Measurements from ENCODE around the gene SCGB3A1.

SCGB3A1 gene

DNA sequence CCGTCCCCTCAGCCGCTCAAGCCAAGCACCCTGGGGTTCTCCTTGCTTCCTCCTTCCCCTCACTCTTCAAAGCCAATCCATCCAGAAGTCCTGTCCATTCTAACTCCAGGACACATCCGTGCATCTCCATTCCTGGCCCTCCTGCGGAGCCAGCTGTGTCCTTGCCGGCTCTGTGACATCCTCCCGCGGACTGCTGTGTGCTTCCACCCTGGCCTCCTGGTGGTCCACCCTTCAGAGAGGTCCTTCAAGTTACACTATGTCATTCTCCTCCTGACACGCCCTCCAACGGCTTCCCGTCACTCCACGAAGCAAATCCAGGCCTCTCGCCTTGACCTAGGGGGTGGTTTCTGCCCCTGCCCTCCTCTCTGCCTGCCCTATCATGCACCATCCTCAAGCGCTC is 13.0 kb upstream of the SCGB3A1 start:
- no peak for DNase-seq (ENCODE audit: low read depth)

DNA sequence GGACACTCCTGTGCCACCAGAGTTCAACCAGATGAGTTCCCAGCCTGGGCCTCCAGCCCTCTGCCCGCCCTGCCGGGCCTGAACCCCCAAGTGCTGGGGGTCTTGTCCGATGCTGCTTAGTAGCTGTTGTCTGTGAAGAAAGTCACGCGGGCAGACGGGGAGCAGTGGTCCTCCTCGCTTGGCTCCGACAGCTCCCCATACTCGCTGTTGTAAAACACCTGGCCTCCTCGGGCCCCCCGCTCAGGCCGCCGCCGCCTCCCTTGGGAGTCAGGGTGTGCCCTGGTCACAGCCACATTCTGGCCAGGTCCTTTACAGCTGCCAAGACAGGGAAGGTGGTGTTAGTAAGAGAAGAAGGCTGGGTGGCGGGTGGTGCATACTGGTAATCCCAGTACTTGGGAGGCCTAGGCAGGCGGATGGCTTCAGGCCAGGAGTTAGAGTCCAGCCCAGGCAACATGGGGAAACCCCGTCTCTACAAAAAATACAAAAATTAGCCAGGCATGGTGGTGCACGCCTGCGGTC is 11.8 kb upstream of the SCGB3A1 start:
- DNase-seq (ENCODE audit: low read depth): no peak

DNA sequence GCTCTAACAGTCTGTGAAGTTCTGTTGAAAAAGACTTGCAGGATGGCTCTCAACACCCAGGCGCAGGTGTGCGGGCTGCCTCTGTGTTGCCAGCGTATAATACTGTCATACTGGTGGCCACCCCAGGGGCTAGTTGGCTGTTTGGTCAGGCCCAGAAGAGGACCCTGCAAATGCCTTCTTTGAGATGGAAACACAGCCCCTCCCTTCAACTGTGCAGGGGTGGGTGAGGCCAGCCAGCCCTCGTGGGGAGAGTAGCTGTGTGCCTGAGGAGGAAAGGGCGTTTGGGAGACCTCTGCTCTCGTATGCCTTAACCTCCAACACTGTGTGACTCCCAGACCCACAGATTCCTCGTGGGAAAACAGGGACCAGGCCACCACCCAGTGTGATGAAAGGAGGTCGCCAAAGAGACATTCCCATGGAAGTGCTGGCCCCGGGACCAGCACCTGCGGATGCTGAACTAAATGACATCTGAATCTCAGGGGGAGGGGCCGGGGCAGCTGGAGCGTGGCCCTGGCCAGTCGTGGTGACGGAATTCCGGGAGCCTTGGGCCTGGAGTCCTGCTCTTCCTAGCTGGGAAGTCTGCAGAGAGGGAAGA is 11.3 kb upstream of the SCGB3A1 start:
- DNase-seq (ENCODE audit: low read depth): no peak

DNA sequence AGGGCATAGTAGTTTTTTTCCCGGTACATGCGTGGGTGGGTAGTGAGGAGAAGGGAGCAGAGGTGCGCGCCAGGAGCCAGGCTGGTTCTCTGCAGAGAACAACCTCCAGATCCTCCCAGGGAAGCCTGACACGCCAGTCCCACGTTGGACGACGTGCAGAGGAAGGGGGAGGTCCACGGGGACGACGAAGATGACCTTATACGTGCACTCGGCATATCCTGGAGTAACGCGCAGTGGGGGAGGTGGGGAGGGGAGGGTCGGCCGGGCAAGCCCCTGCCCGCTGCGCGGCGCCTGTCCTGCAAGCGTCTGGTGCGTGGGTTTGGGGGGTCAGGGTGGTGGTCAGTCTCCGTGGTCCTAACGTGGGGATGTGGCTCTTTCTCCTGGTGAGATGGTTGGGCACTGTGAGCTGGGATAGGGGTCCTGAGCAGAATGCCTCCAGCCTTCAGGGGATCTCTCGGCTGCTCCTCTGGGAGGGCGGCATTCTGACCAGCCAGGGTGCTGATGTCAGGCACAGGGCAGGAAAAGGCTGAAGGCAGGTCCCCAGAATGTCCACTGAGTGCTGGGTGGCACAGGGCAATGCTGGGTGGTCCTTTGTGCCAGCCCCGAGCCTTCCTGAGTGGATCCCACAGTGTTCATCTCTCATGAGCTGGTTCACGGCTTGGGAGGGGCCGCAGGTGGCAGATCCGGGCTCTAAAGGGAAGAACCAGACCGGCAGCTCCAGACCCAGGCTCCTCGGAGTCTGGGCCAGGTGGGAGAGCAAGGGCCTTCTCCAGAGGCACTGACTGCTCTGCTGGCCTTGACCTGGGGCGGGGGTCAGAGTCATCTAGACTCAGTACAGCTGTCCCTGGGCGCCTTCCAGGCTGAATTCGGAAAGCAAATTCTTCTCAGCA is 10.5 kb upstream of the SCGB3A1 start:
- no peak for DNase-seq (ENCODE audit: low read depth)

DNA sequence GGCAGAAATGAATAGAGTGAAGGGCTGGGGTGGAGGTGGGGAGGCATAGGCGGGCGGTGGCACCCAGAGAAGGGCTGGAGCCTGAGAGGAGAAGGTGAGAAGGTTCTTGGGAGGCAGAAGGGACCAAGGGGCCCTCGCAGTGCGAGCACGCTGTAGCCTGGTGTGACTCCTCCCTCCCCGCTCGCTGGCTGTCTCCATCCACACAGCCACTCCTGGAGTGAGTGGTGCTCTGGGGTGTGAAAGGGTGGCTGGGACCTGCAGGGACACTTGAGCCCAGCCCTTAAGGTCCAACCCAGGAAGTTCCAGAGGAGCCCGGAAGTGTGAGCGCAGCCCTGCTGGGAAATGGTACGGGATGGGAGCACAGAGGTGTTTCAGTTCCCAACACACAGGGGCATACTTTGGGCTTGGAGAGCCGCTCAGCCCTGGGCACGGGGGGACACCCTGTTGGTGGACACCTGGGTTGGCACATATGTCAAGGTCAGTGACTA is 9.3 kb upstream of the SCGB3A1 start:
- DNase-seq (ENCODE audit: low read depth): no peak

DNA sequence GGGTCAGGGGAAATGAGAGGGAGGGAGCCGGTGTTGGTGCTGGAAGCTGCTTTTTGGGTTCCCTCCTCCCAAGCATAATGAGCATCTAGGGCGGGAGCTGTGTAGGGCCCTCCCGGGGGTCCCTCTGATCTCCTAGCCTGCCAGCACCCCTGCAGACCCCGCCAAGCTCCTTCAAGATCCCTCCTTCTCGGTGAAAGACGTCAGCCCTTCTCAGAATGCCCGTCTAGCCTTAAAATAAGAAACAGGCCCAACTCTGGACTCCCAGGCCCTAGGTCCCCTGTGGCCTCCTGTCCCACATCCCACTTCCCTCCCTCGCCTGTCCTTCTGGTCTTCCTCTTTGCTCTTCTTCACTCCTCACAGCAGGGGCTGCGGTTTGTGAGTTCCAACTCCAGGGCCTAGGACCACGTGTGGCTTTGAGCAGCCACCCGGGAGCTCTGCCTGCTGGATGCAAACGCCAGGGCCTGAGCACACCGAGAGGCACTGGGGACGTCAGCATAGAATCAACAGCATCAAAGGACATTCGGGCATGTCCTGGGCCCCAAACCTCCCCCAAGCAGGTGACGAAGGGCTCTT is 8.8 kb upstream of the SCGB3A1 start:
- no peak for DNase-seq (ENCODE audit: low read depth)

DNA sequence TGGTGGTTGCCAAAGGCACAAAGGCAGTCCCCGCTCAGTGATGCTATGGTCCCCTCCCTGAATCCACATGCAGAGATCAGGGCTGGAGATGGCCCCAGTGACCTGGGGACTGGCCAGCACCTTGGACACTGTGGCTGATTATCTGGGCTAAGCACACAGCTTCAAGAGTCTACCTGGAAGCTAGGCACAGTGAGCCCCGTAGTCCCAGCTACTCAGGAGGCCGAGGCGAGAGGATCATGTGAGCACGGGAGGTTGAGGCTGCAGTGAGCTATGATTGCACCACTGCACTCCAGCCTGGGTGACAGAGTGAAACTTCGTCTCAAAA is 8.3 kb upstream of the SCGB3A1 start:
- no peak for DNase-seq (ENCODE audit: low read depth)

DNA sequence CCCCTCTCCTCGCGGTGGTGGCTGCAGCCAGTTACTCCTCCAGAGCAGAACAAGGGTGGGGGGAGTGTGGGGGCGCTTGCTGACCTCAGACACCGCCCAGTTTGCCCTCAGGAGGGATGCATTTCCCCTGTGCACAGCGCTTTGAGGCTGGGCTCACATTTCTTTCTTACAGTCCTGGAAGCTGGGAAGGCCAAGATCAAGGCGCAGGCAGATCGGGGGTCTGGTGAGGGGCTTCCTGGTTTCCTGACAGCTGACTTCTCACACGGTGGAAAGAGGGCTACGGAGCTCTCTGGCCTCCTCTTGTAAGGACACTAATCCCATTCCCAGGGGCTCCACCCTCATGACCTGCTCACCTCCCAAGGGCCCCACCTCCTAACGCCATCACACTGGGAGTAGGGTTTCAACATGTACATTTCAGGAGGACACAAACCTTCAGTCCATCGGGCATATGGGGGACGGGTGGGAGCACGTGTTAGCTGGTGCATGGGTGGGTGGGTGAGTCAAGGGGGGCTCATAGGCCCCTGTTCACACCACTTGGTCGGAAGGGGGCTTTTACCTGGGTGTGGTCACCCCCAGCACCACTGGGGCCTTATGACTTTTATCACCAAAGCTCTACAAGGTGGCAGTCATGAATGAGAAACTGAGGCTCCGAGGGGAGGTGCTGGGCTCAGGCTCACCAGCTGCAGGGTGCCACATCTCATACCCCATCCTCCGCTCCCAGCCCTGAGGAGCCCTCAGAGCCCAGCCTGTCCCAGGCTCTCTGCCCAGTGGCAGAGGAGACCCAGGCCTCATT is 7.7 kb upstream of the SCGB3A1 start:
- DNase-seq (ENCODE audit: low read depth): no peak

DNA sequence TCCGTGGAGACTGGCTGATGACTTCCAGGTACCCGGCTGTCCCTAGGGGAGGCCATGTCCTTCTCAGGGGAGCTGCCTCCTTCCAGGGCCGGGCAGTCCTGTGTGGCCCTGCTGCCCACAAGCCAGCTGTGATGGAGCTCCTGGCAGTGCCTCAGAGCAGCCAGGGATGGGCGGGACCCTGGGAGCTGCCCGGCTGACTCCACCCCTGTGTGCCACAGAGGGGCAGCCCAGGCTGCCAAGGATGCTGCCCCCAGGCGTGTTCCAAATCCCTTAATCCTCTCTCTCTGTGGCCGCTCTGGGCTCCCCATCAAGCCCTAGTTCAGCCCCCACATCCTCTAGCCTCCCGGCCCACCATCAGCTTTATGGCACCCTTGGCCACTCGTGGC is 7.0 kb upstream of the SCGB3A1 start:
- no peak for DNase-seq (ENCODE audit: low read depth)

DNA sequence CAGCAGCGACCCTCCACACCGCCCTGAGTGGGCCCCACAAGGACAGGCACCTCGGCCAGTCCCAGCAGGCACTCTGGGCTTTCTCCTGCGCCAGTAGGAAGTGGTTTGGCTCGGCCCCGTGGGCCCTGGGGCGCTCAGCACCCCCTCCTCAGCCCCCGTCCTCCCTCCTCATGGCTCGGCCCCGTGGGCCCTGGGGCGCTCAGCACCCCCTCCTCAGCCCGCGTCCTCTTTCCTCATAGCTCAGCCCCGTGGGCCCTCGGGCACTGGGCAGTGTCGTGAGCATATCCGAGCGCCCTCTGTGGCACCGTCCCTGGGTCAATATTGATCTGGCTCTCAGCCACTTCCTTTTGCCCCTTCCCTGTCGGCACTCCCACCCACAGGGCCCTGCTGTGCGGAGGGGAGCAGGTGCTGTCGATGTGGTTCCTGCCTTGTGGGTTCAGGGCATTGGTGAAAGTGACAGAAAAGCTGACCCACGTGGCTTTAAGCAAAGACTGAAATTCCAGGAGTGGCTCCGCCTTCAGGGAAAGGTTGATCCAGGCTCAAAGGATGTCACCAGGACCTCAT is 5.5 kb upstream of the SCGB3A1 start:
- no peak for DNase-seq (ENCODE audit: low read depth)

DNA sequence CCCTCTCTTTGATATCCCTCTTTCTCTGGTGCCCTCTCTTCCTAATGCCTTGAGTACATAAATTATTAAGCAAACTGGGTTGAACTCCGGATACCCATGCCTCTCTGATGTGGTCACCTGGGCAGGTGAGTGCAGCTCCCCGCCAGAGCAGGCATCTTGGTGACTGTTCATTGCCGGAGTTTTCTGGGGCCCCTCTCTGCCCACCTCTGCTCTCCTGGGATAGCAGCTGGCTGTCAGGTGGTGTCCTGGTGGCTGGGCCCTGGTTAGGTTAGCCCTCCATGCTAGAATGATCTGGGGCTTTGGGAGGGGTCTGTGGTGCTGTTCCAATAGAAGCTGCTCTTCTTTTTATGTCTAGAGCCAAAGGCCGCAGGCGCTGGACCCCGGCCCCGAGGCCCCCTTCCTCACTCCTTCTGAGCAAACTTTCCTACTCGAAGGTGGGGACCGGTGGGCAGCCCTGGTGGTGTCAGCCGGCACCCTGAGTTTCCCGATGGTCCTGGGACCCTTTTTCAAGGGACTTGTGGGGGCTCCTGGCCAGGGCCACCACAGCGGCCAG is 4.9 kb upstream of the SCGB3A1 start:
- DNase-seq (ENCODE audit: low read depth): no peak

DNA sequence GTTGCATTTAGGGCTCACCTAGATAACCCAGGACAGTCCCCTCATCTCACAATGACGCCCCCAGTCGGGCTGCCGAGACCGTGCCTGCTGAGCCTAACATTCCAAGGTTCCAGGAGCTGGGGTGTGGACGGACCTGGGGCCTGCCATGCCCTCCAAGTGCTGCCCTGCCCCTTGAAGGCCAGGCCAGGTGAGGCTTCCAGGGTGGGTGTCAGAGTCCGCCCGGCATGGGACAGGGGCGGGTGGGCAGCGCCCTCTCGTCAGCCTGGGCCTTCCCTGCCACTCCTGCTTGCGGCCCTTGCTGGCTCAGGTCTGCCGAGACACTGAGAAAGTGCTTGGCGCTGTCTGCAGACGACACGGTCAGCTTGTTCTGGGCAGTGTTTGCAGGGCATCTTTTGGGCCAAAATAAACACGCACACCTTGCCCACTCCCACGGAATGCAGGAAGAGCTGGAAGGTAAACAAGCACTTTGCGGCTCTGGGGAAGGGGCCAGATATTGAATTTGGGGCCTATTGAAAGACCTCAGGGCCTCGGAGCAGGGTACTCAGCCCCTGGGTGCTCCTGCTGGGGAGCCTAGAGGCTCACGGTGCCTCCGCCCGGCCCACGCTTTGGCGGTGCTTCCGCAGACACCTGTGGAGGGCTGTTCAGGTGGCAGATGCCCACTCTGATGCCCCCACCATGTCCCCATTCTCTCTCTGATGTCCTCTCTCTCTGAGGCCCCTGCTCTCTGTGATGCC is 4.2 kb upstream of the SCGB3A1 start:
- DNase-seq (ENCODE audit: low read depth): no peak

DNA sequence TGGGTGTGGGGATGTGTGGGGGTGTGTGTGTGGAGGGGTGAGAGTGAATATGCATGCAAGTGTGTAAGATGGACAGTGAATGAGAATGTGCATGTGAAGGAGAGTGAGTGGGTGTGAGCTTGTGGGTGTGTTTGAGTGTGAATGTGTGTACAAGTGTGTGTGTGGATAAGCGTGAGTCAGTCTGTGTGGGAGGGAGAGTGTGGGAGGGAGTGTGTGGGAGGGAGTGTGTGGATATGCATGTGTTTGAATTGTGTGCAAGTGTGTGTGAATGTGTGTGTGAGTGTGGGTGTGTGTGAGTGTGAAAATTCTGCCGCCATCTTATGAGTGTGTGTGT is 3.7 kb upstream of the SCGB3A1 start:
- no peak for DNase-seq (ENCODE audit: low read depth)

DNA sequence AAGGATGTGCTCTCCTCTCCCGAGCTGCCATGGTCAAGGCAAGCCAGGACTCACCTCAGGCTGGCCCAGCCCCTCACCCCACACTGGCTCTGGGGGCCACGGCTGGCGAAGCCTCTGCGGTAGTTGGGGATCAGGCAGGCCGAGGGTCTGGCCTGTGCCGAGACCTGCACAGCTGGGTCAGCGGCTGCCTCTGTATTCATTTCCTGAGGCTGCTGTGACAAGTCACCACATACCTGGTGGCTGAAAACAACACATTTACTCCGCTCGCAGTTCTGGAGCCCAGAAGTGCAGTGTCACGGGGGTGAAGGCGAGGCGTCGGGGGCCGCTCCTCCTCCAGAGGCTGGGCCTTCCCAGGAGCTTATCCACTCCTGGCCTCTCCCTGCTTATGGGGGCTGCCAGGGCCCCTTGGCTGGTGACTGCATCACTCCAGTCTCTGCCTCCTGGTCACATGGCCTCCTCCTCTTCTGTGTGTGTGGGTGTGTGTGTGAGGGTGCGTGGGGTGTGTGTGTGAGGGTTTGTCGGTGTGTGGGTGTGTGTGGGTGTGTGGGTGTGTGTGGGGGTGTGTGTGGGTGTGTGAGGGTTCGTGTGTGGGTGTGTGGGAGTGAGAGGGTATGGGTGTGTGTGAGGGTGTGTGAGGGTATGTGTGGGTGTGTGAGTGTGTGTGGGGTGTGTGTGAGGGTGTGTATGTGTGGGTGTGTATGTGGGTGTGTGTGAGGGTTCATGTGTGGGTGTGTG is 3.2 kb upstream of the SCGB3A1 start:
- DNase-seq (ENCODE audit: low read depth): no peak

DNA sequence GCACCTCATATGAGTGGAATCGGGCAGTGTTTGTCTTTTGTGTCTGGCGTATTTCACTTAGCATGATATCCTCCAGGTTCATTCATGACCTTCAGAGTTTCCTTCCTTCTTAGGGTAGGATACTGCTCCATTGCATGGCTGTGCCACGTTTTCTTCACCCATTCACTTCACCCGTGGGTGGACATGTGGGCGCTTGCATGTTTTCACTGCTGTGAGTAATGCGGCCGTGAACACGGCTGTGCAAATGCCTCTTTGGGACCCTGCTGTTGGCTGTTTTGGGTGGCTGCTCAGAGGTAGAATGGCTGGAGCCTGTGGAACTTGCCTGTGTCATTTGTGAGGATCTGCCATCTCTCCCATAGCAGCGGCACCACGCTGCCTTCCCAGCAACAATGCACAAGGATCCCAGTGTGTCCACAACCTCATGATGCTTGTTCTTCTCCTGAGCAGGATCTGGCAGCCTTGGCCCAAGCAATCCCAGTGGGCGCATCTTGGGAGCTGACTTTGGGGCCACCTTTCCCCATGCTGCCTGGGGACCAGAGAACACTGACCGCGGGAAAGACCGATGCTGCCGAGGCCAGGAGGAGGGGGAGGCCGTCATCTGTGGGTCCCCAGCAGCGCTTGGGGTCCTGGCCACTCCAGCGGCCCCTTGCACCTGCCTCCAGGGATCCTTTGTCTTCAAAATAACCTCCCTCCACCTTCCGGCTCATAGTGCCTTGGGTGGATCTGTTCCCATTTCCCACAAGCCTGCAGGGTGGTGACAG is 2.3 kb upstream of the SCGB3A1 start:
- DNase-seq (ENCODE audit: low read depth): no peak

DNA sequence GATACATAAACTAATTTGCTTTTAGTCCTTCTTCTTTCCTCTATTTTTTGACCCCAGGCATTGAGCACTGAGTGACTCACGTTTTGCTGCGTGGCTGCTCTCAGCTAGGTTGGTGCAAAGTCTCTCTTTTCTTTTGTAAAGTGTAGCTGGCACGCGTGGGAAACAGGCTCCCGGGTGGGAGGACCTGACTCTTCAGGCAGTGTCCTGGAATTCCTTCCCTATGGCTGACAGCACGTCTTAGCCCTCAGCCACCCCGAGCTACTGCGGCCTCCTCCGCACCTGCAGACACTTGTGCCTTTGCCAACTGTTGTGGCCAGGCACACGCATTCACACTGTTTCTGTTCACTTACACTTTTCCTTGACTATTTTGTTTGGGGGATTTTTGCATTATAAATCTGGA is 877 bp upstream of the SCGB3A1 start:
- DNase-seq (ENCODE audit: low read depth): no peak

DNA sequence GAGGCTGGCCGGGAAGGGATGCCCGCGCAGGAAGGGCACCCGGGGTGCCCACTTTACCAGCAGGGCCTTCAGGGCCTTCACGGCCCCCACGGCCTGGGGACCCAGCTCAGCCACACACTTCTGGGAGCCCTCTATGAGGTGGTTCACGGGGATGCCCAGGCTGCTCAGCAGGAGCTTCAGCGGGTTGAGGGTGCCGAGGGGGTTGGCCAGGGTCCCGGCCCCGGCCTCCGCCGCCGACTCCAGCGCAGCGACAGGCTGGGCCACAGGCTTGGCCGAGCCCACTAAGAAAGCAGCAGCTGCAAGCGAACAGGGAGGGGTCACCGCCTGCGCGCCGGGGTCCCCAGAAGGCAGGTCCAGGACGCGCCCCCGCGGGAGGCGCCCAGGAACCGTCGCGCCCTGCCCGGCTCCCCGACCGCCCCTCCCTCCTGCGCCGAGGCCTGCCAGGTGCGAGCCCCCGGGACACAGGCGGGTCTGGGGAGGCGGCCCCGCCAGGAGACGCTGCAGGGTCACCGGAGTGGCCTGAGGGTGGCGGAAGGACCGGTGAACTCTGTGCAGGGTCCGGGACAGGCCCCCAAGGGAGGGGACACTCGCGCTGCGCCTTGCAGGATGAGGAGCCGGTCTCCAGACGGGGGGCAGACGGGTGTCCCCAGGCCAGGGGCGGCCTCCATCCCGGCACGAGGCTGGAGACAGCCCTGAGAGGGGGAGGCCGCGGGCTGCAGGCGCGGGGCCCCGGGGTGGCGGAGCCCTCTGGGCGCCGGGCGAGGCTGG is 572 bp downstream of the SCGB3A1 start:
- DNase-seq (ENCODE audit: low read depth): no peak

DNA sequence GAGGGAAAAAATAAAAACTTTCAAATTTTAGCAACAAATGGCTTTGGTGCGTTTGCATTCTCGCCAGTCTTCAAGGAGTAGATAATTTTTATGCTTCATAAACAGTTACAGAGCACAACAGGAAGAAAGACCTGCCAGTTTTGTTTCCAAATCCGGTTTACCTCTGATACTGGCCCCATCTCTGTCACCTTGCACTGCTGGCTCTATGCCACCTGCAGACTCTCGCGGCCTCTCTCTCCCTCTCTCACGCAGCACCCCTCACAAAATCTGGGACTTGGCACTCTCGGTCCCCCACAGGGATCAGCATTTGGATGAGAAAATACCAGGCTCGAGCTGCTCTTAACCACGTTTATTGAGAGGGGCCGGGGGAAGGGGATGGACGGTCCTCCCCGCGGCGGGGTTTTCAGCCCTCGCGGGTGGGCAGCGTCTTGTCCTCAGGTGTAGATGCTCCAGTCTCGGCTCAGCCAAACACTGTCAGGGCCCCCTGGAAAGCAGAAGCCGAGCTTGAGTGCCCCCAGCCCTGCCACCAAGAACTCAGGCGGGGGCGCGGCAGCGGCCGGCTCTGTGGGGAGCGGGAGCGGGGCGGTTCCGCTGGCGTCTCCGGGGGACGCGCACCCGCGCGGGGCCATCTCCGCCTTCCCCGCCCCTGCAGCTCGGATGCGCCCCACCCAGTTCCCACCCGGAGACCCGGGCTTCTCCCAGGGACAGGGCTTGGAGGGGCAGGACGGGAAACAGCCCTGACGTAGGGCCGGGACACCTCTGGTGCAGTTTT is 1.3 kb downstream of the SCGB3A1 start:
- DNase-seq (ENCODE audit: low read depth): no peak

Measured in activated T-cell treated with anti-CD3 and anti-CD28 coated beads for 24 hours (primary cell).